HepG2 (cell line): ENCODE measurements around the gene NEMF. TPM values are rescaled to one million over a fixed set of nuclear protein-coding genes. Genes with fewer than 3 reads are reported as not detected.

Experiments
- GPN1 ChIP-seq: sonication (generic); formaldehyde crosslinking; IDR thresholded peaks from 2 replicates; pipeline ENCODE4 v1.5.1; 2020; ENCODE audit warnings: missing genetic modification reagents, borderline replicate concordance
- HMG20A ChIP-seq: IDR thresholded peaks from 2 replicates; pipeline ENCODE4 v1.6.1; 2016; ENCODE audit warnings: borderline replicate concordance
- HOXA7 ChIP-seq: sonication (generic); formaldehyde crosslinking; IDR thresholded peaks from 2 replicates; pipeline ENCODE4 v1.8.1; 2022; ENCODE audit warnings: mild to moderate bottlenecking, missing genetic modification reagents, moderate library complexity
- IKZF5 ChIP-seq: IDR thresholded peaks from 2 replicates; pipeline ENCODE4 v1.6.1; 2018; ENCODE audit warnings: missing genetic modification reagents, mild to moderate bottlenecking, missing compliant biosample characterization
- KDM4B ChIP-seq: sonication (generic); formaldehyde crosslinking; IDR thresholded peaks from 2 replicates; pipeline ENCODE4 v1.4.0; 2020; ENCODE audit warnings: missing genetic modification reagents
- KDM5B ChIP-seq: sonication (generic); formaldehyde crosslinking; IDR thresholded peaks from 2 replicates; pipeline ENCODE4 v1.4.0; 2020; ENCODE audit warnings: missing genetic modification reagents, mild to moderate bottlenecking, borderline replicate concordance
- NR2F1 ChIP-seq, 2 experiments: fragments of 450-650 bp in 1 of 2; formaldehyde crosslinking in 1 of 2; IDR thresholded peaks; 2 replicates each; pipeline versions ENCODE4 v1.5.0 to v1.6.1; 2016 to 2020; ENCODE audit warnings: mild to moderate bottlenecking in 1 of 2, missing compliant biosample characterization in 1 of 2, missing genetic modification reagents in 1 of 2, moderate library complexity in 1 of 2
- PCBP2 ChIP-seq: fragments of 200-400 bp; formaldehyde crosslinking; optimal IDR thresholded peaks from 2 replicates; pipeline ENCODE3; 2018; ENCODE audit warnings: low read length, low read depth; ENCODE audit not compliant: poor library complexity, severe bottlenecking
- PREB ChIP-seq: sonication (generic); formaldehyde crosslinking; IDR thresholded peaks from 2 replicates; pipeline ENCODE4 v1.4.0; 2020; ENCODE audit warnings: missing genetic modification reagents
- UBTF ChIP-seq: sonication (generic); formaldehyde crosslinking; IDR thresholded peaks from 2 replicates; pipeline ENCODE4 v1.4.0; 2020; ENCODE audit warnings: mild to moderate bottlenecking, missing genetic modification reagents
- USF2 ChIP-seq, 2 experiments: sonication (generic) in 1 of 2; formaldehyde crosslinking in 1 of 2; IDR thresholded peaks; 2 replicates each; pipeline versions ENCODE4 v1.5.1 to v1.6.1; 2011 to 2020; ENCODE audit warnings: borderline replicate concordance in 1 of 2, low read depth in 1 of 2, low read length in 1 of 2, mild to moderate bottlenecking in 1 of 2, missing genetic modification reagents in 1 of 2, moderate library complexity in 1 of 2
- ZFP90 ChIP-seq: sonication (generic); formaldehyde crosslinking; IDR thresholded peaks from 2 replicates; pipeline ENCODE4 v1.8.0; 2022; ENCODE audit warnings: missing genetic modification reagents, mild to moderate bottlenecking, inconsistent platforms, borderline replicate concordance
- ZNF558 ChIP-seq: sonication (generic); formaldehyde crosslinking; IDR thresholded peaks from 2 replicates; pipeline ENCODE4 v1.9.0; 2022; ENCODE audit warnings: mild to moderate bottlenecking, missing genetic modification reagents, borderline replicate concordance
- ZNF639 ChIP-seq: conservative IDR thresholded peaks from 2 replicates; pipeline ENCODE4 v1.6.1; 2018; ENCODE audit warnings: missing genetic modification reagents
- ZNF770 ChIP-seq: sonication (generic); formaldehyde crosslinking; IDR thresholded peaks from 2 replicates; pipeline ENCODE4 v1.5.0; 2020; ENCODE audit warnings: mild to moderate bottlenecking, missing genetic modification reagents
- ZNF773 ChIP-seq: sonication (generic); formaldehyde crosslinking; IDR thresholded peaks from 2 replicates; pipeline ENCODE4 v1.4.0; 2020; ENCODE audit warnings: missing genetic modification reagents, borderline replicate concordance
- ZSCAN30 ChIP-seq: sonication (generic); formaldehyde crosslinking; IDR thresholded peaks from 2 replicates; pipeline ENCODE4 v1.5.0; 2020; ENCODE audit warnings: mild to moderate bottlenecking, missing genetic modification reagents
- polyA plus RNA-seq, 8 experiments: library from polyadenylated mRNA; depleted of rRNA in 3 of 8; stranded (reverse) in 7 of 8; unstranded in 1 of 8; fragments of >200 nt; fragmentation: Illumina TruSeq in 4 of 8; extraction: Trizol in 4 of 8; gene quantifications; 2 replicates each; pipeline versions ENCODE4 v1.2.1 to v1.2.3, GENCODE V29; 2011 to 2016; ENCODE audit warnings: low read depth in 4 of 8, missing spikeins in 1 of 8, mixed read lengths in 1 of 8; ENCODE audit not compliant: insufficient read depth in 1 of 8
- total RNA-seq, 5 experiments: library from RNA; depleted of rRNA; stranded (reverse); fragments of >200 nt; fragmentation: Illumina TruSeq; extraction: Trizol; gene quantifications; 2 replicates each; pipeline ENCODE4 v1.2.3, GENCODE V29; 2016; ENCODE audit warnings: low read depth in 1 of 5

The NEMF gene
- total and polyA plus RNA-seq, 2 of the 13 experiments (the other 11 are each of a cell fraction or from before 2014, with no cell fraction given): 21.3 to 57.9 TPM

- TF ChIP-seq UBTF (CRISPR knock-in tag) (no peak), ZNF773 (CRISPR knock-in tag) (no peak), NR2F1 (CRISPR knock-in tag; IDR thresholded peaks at IDR 0.05) (no peak), ZFP90 (CRISPR knock-in tag) (0 out of 2 replicates have a peak, but pooled peaks have one; percentile 15), ZNF558 (no peak), HMG20A (CRISPR knock-in tag) (no peak), HOXA7 (CRISPR knock-in tag) (no peak), ZNF770 (no peak), KDM4B (CRISPR knock-in tag) (no peak), GPN1 (no peak), PREB (CRISPR knock-in tag) (no peak), IKZF5 (CRISPR knock-in tag) (peak; percentile 13; the same call in 1 of the 2 replicates), KDM5B (CRISPR knock-in tag) (0 out of 2 replicates have a peak, but pooled peaks have one; percentile 38), PCBP2 (no peak), ZSCAN30 (no peak), ZNF639 (CRISPR knock-in tag) (no peak), USF2 (IDR thresholded peaks at IDR 0.05; ENCODE audit: low read depth, low read length) (no peak), USF2 (CRISPR knock-in tag; IDR thresholded peaks at IDR 0.05; ENCODE audit: borderline replicate concordance) (peak; percentile 49; the same call in 1 of the 2 replicates)
Observed at GRCh38 chr14:49861699-49862088, 9.1 kb upstream of the NEMF start (continued).
